G401.6 (cell line): Measurements from ENCODE around the gene PDGFB.

Experiments used
- FAIRE-seq: peaks from 2 replicates; lab custom pipeline; 2012; peaks lifted over from hg19 to GRCh38; lab: Jason Lieb, UNC

PDGFB gene

GRCh38 chr22:39238966-39239505 lies 5.7 kb downstream of the PDGFB start:
- FAIRE-seq: no peak

GRCh38 chr22:39238561-39238960 lies 6.2 kb downstream of the PDGFB start:
- no peak for FAIRE-seq

GRCh38 chr22:39238101-39238466 lies 6.7 kb downstream of the PDGFB start:
- FAIRE-seq: no peak

GRCh38 chr22:39237318-39238100 lies 7.3 kb downstream of the PDGFB start:
- peak; percentile 90 for FAIRE-seq

- no peak for FAIRE-seq
Measured at GRCh38 chr22:39236321-39237317, 8.2 kb downstream of the PDGFB start.

GRCh38 chr22:39234867-39235687 lies 9.7 kb downstream of the PDGFB start:
- no peak for FAIRE-seq

- FAIRE-seq: no peak
Measured at GRCh38 chr22:39234472-39234787, 10.4 kb downstream of the PDGFB start.

- FAIRE-seq: no peak
Measured at GRCh38 chr22:39233710-39234471, 10.9 kb downstream of the PDGFB start.

- no peak for FAIRE-seq
Measured at GRCh38 chr22:39232806-39233709, 11.7 kb downstream of the PDGFB start.

GRCh38 chr22:39232246-39232645 lies 12.5 kb downstream of the PDGFB start:
- FAIRE-seq: no peak

- FAIRE-seq: no peak
Measured at GRCh38 chr22:39231197-39231950, 13.4 kb downstream of the PDGFB start.

GRCh38 chr22:39230261-39231196 lies 14.3 kb downstream of the PDGFB start:
- FAIRE-seq: no peak

- no peak for FAIRE-seq
Measured at GRCh38 chr22:39229688-39230260, 15.0 kb downstream of the PDGFB start.

- FAIRE-seq: no peak
Measured at GRCh38 chr22:39229075-39229474, 15.7 kb downstream of the PDGFB start.

GRCh38 chr22:39227542-39228272 lies 17.1 kb downstream of the PDGFB start:
- no peak for FAIRE-seq

- no peak for FAIRE-seq
Measured at GRCh38 chr22:39226353-39226752, 18.4 kb downstream of the PDGFB start.

- FAIRE-seq: no peak
Measured at GRCh38 chr22:39225591-39225990, 19.2 kb downstream of the PDGFB start.
